Mammary epithelial cell (primary cell): ENCODE measurements around the gene IFNL1.

Source experiments
- CTCF ChIP-seq, 2 donors: IDR thresholded peaks in 1 of 2; conservative IDR thresholded peaks in 1 of 2; 2 replicates each; pipeline ENCODE4 v1.5.1; 2011 to 2012; ENCODE audit warnings: inconsistent platforms in 2 of 2, low read length in 2 of 2, mild to moderate bottlenecking in 2 of 2, control low read depth in 1 of 2, low read depth in 1 of 2; ENCODE audit not compliant: insufficient read depth in 1 of 2; ENCODE audit errors: extremely low read depth in 1 of 2
- EZH2 ChIP-seq: IDR thresholded peaks from 2 replicates; pipeline ENCODE4 v1.6.1; 2012; ENCODE audit warnings: low read length, inconsistent platforms, borderline replicate concordance

GRCh38 chr19:39315933-39316332, 19.7 kb downstream of the IFNL1 start:
- TF ChIP-seq CTCF (conservative IDR thresholded peaks at IDR 0.05 in 1 of 2, IDR thresholded peaks at IDR 0.05 in 1 of 2; ENCODE audit: extremely low read depth in 1 of 2, insufficient read depth in 1 of 2, low read depth in 1 of 2, low read length in 2 of 2) (no peak), EZH2 (no peak)
